ENCODE data around the gene STX17.

The STX17 gene

GRCh38 chr9:99911600-99911999 lies 5.1 kb downstream of the STX17 start:
- DNase-seq, result no peak

- DNase-seq, result no peak
These were observed 10.2 kb downstream of the STX17 start for GRCh38 chr9:99916650-99917049.

- no peak for DNase-seq
These were observed 11.7 kb downstream of the STX17 start for GRCh38 chr9:99918134-99918533.

- no peak for DNase-seq
These were observed 13.5 kb downstream of the STX17 start for GRCh38 chr9:99919930-99920329.

- no peak for DNase-seq
These were observed 15.6 kb downstream of the STX17 start for GRCh38 chr9:99921875-99922710.

GRCh38 chr9:99922711-99923030 lies 16.2 kb downstream of the STX17 start:
- DNase-seq, result no peak

- no peak for DNase-seq
These were observed 19.1 kb downstream of the STX17 start for GRCh38 chr9:99925541-99925940.

- no peak for DNase-seq
These were observed 23.2 kb downstream of the STX17 start for GRCh38 chr9:99929652-99930051.

GRCh38 chr9:99931155-99931840 lies 24.8 kb downstream of the STX17 start:
- no peak for DNase-seq

GRCh38 chr9:99936947-99937587 lies 30.6 kb downstream of the STX17 start:
- DNase-seq, result no peak

GRCh38 chr9:99947395-99947794 lies 40.9 kb downstream of the STX17 start:
- DNase-seq, result no peak

- DNase-seq, result no peak
These were observed 42.0 kb downstream of the STX17 start for GRCh38 chr9:99948482-99948881.

GRCh38 chr9:99948896-99949295 lies 42.4 kb downstream of the STX17 start:
- DNase-seq, result no peak

- DNase-seq, result no peak
These were observed 47.5 kb downstream of the STX17 start for GRCh38 chr9:99953861-99954507.

GRCh38 chr9:99954819-99955218 lies 48.4 kb downstream of the STX17 start:
- no peak for DNase-seq

GRCh38 chr9:99955606-99956005 lies 49.2 kb downstream of the STX17 start:
- DNase-seq, result no peak

- no peak for DNase-seq
These were observed 56.3 kb downstream of the STX17 start for GRCh38 chr9:99962680-99963261.

- DNase-seq, result no peak
These were observed 57.9 kb downstream of the STX17 start for GRCh38 chr9:99964336-99964735.

- no peak for DNase-seq
These were observed 59.5 kb downstream of the STX17 start for GRCh38 chr9:99966001-99966400.

GRCh38 chr9:99966716-99967115 lies 60.3 kb downstream of the STX17 start:
- no peak for DNase-seq

GRCh38 chr9:99967457-99967856 lies 61.0 kb downstream of the STX17 start:
- DNase-seq, result no peak

GRCh38 chr9:99970481-99970880 lies 64.0 kb downstream of the STX17 start:
- DNase-seq, result no peak

- DNase-seq, result no peak
These were observed 65.0 kb downstream of the STX17 start for GRCh38 chr9:99971410-99971809.

Data from CD4-positive, alpha-beta T cell treated with Interleukin-6 for 4 hours (primary cell).